Activated CD8-positive, alpha-beta memory T cell treated with anti-CD3 and anti-CD28 coated beads, Interleukin-2, amount 50 U/mL, for 1 hour (primary cell): Measurements from ENCODE around the gene DALRD3.
A peak's percentile ranks its signal among the peaks of the same experiment; 100 is the strongest.

Experiments
- DNase-seq: peaks from one replicate; pipeline ENCODE4 v3.0.0-alpha.2; 2020; ENCODE audit errors: extremely low read depth

The DALRD3 gene, protein sequence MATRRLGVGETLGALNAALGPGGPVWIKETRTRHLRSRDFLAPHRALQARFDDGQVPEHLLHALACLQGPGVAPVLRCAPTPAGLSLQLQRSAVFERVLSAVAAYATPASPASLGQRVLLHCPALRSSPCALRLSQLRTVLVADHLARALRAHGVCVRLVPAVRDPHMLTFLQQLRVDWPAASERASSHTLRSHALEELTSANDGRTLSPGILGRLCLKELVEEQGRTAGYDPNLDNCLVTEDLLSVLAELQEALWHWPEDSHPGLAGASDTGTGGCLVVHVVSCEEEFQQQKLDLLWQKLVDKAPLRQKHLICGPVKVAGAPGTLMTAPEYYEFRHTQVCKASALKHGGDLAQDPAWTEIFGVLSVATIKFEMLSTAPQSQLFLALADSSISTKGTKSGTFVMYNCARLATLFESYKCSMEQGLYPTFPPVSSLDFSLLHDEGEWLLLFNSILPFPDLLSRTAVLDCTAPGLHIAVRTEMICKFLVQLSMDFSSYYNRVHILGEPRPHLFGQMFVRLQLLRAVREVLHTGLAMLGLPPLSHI

DNA sequence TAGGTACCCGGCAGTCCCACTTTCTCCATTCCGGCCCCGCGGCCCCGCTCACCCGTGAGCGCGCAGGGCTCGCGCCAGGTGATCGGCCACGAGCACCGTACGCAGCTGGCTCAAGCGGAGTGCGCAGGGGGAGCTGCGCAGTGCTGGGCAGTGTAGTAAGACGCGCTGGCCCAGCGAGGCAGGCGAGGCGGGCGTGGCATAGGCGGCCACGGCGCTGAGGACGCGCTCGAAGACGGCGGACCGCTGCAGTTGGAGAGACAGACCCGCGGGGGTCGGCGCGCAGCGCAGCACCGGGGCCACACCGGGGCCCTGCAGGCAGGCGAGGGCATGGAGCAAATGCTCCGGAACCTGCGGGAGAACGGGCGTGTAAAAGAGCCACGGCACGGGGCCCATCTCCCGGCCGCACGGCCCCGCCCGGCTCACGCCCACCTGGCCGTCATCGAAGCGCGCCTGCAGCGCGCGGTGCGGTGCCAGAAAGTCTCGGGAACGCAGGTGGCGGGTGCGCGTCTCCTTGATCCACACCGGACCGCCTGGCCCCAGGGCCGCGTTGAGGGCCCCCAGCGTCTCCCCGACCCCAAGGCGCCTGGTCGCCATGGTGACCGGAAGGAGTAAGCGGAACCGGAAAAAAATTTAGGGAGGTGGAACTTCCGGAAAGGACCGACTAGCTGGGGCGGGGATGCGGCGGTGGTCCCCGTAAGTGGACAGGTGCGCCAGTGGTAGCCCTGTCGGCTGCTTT, at the start of gene DALRD3:
DALRD3 (minus strand) TSS at position 610 of the 736 bp plus-strand sequence; CDS start at position 594, 16 bp downstream.
- no peak for DNase-seq

DNA sequence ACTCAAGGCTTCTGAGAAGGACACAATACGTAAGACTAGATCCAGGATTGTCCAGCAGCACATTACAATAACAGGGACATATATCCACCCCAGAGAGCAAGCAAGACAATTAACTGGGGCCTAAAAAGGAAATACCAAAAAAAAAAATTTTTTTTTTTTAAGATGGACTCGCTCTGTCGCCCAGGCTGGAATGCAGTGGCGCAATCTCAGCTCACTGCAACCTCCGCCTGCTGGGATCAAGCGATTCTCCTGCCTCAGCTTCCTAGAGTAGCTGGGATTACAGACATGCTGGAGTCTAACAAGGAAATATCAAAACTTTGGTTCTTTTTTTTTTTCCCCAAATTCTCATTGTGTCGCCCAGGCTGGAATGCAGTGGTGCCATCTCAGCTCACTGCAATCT, 39.6 kb upstream of the DALRD3 start:
- DNase-seq: no peak

DNA sequence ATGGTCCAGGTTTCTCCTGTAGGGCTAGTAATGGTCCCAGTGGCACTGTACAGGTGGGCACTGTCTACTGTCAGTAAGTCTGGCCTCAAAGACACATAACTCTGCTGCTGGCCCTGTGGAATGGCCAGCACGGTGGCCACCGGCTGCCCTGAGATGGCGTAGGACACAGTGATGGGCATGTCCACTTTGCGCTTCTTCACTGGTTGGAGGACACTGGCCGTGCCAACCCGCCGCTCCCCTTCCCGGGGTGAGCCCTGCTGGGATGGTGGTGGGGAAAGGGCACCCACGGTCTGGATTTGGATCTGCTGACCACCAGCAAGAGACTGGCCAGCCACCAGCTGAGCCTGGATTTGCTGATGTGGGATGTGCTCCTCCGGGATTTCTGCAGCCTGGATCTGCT, 38.9 kb upstream of the DALRD3 start:
- DNase-seq: no peak

DNA sequence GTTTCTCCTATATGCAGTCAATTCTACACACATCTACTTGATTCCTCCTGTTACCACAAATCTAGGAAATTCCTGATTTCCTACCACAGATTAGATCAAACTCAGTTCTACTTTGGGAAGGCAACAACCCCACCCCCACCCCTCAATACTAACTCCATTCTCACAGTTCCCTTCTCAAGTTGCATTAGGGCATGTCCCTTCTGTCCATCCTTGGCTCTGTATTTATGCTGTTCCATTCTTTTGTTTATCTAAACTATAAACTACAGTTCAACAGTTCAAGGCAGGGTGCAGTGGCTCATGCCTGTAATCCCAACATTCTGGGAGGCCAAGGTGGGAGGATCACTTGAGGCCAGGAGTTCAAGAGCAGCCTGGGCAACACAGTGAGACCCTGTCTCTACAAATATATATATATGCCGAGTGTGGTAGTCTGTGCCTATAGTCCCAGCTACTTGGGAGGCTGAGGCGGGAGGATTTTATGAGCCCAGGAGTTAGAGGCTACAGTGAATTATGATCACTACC, 36.0 kb upstream of the DALRD3 start:
- DNase-seq: no peak

DNA sequence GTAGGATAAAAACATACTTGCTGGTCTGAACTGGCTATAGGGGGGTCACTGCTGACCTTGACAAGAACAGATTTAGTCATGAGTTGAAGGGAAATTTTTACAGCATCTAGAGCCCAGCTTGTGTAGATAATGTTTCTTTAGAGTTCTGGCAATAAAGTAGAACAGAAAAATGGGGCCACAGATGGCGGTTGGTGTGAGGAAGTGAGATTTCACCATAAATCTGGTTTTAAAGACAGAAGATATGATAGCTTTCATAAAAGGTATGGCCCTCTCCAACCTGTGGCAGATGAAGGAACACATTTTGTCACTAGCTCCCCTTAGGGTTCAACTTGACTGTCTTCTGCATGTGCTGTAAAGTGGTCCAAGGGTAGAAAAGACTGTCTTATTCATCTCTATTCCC, 35.2 kb upstream of the DALRD3 start:
- no peak for DNase-seq

DNA sequence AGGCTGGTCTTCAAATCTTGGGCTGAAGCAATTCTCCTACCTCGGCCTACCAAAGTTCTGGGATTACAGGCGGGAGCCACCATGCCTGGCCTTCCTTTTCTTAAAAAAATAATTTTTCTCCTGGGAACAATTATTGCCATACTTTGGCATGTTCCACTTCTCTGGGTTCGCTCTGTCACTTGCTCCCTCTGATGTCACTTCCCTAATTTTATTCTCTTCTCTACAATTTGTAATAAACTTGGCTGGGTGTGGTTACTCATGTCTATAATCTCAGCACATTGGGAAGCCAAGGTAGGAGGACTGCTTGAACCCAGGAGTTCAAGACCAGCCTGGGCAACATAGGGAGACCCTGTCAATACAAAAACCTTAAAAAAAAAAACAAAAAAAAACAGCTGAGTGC, 16.9 kb upstream of the DALRD3 start:
- DNase-seq: no peak

DNA sequence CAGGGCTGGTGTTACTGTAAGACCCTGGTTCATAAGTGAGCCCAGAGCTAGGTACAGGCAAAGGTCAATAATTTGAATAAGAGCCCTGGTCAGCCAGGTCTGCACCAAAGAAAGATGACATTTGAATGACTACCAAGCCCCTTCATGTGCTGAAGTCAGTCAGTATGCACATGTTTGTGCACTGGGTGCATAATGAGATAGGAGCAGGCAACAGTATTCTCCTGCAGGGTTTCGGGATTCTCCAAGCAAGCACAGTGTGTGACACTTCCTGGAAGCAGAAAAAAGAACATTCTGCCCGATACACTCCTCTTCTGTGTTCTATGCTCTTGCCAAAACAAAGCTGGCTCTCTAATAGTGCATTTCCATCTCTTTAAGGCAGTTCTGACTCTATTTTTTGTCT, 16.3 kb upstream of the DALRD3 start:
- DNase-seq: no peak

DNA sequence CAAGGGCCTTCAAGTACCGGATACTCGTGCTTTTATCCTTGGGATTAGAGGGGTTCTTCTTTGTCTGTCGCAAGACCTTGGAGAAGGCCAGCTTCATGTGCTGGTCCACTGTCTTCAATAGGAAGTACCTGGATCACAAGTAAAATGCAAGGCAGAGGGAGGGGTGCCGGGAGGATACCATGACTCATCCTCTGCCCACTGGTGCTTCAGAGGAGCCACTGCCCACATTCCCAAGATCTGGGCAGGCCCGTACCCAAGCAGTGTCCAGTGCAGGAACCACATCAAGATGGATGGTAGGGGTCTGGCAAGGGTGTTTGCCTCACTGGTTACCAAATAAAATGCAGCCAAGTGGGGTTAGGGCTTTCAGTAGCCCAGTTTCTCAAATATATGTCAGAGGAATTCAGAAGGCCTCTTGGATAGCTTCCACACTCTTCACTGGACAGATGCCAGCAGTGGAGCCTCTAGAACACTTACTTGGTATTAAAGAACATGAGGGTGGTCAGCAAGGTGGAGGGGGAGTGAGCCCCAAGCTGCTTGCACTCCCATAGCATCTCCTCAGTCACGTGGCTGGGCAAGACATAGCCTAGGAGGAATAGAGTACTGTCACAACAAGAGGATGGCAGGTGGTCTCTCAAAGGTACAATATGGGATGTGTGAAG, 14.4 kb upstream of the DALRD3 start:
- no peak for DNase-seq

DNA sequence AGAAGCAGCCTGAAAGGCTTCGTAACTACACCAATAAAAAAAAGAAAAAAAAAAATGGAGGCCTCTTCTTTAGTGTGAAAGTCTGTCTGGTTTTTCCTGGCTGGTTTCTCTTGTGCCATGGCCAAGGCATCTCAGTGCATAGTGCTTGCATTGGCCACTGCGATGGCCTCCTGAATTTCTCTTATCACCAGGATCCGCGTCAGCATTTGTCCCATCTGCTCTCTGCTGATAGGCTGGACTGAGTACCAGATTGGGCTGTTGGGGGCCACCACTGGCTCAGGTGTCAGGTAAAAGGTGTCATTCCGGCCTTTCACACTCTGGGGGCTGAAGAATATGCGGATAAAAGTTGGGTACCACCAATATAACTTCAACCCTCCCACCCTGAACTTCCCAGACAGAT, 11.9 kb upstream of the DALRD3 start:
- no peak for DNase-seq

DNA sequence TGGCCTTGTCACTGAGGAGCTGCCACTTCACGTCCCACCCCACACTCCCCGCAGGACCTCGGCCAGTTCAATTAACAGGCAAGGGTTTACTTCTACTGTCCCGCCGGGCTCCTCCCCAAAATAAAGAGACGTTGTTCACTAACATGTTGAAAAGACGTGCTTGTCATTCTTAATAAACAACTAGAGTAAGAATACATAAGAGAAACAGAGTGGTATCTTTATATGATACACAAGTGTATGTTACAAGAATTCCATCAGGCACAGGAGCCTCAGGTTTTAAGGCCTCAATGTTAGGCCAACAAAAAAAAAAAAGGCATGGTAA, 11.1 kb upstream of the DALRD3 start:
- no peak for DNase-seq

DNA sequence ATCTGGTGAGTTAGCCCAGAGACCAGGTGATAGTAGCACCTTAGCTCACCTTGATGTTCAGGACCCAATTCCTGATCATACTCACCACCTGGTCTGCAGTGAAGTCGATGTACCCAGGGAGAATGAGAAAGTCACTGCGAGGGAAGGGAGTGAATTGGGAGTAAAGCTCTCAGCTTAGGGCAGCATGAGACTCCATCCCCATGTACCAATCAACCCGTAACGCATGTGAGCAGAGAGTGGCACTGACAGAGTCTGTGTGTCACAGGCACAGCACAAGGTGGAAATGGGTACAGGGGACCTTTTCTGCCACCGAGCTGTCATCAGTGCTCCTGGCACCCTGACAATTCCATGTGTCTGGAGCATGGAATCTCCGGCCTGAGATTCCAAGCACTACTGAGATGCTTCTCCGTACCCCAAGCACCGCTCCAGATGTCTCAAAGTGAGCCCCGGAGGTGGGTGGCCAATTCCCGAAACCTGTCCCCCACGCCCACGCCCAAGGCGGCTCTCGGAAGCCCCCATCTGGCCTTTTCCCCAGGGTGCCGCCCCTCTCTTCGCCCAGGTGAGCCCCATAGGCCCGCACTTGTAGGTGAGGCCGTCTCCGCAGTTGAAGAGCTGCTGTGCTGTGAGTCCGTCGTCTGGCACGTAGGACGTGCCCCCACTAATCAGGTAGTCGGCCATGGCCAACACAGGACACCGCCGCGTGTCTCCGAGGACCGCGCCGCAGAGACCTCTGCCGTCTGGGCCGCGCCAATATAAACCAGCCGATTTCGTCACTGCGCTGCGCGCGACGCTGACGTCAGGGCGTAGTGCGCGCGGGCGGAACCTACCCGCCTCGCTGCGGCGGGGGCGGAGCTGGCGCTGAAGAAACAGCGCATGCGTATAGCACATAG, 10.5 kb upstream of the DALRD3 start, which contains the start of gene IMPDH2:
IMPDH2 (minus strand) TSS at position 726 of the 890 bp plus-strand sequence; CDS start at position 678, 48 bp downstream.
- DNase-seq: peak; percentile 72

DNA sequence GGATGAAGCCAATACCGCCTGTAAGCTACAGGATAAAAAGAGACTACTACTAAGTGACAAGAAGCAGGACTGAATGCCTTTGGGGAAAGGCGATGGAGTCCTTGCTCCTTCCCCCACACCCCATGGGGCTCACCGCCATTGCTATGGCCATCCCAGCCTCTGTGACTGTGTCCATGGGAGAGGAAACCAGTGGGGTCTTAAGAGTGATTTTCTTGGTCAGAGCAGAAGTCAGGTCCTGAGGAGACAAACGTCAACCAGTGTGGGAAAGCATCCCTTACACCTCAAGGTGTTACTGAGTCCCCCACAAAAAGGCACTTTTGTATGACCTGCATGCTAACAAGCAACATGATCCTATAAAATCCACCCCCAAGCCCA, 9.9 kb upstream of the DALRD3 start:
- no peak for DNase-seq

DNA sequence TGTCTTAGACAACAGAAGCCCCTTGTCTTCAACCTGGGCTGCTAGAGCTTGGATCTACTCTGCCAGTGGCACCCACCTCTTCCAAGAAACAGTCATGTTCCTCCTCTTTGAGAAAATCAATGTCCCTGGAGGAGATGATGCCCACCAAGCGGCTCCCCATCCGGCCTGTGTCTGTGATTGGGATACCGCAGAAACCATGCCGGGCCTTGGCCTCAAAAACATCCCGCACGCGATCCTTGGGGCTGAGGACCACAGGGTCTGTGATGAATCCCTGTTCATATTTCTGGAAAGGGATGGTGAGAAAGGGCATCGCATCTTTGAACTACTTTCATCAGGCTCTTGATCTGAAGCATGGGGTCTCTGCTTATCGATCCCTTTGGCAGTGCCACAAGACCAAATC, 9.3 kb upstream of the DALRD3 start:
- no peak for DNase-seq

DNA sequence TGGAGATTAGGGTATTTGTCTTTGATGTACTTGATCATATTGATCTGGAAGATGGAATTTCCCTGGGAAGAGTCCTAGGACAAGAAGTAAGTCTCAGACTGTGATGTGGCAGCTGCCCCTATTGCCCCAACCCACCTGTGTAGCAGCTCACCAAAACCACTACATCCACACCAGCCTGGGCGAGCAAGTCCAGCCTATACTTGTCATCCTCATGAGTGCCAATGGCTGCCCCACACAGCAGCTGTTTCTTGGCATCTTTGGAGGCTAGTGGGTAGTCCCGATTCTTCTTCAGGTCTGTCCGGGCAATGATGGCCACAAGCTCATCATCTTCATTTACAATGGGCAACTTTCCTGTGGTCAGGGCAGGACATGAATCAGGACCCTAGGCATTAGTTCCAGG, 8.2 kb upstream of the DALRD3 start:
- no peak for DNase-seq

DNA sequence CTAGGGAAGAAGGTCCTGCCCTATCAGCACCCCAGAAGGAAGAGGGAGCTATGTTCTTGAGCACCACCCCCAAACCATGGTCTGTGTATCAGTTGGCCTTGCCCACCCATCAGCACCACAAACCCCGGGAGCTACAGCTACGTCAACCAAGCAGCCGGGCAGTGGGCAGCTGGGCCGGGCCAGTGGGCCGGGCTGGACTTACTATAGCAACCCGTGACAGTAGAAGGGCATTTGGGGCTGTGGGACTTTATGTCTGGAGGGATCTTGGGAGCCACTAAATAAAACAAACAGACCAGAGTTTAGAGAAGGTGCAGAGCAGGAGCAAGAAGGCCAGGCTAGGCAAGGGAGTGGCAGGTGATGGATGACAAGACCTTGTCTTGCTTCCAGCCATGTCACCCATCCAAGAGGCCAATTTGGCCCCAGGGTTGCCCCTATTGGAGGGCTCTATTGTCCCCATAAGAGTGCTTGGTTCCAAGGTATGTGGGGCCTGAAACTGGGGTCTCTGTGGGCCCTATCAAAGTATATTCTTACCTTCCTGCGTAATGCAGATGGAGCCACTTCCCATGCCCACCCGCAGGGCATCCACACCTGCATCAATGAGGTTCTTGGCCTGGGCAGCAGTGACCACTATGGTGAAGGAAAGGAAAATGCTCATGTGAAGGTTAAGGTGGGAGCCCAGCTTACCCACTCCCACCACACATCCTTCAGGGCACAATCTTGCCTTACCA, 7.6 kb upstream of the DALRD3 start:
- no peak for DNase-seq

DNA sequence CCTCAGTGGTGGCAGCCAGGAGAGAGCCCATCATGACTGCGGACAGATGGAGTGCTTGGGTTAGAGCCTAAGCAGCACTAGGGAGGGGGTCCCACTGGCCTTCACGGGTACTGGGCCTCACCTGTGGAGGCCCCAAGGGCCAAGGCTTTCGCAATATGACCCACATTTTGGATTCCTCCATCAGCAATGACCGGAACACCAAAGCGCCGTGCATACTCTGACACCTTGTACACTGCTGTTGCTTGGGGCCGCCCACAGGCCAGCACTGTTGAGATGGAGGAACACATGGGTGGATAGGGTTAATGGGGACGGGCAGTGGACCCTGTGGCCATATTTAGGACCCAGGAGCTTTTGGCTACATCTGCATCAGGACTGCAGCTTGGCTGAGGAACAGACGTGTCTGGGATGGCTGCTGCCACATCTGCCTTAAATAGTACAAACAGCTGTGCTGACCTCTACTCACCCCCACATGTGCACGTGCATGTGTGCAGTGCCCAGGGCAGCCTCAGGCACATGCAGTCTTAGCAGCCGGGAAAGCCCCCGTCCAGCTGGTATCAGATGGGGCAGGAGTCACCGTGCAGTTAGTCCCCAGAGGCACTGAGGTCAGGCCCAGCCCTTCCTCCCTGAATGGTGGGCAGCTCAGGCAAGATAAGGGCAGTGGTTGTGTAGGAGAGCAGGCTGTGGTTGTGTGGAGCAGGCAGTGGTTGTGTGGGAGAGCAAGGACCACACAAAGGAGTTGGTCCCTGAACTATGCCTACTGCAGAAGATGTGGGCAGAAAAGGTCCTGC, 6.8 kb upstream of the DALRD3 start:
- no peak for DNase-seq

DNA sequence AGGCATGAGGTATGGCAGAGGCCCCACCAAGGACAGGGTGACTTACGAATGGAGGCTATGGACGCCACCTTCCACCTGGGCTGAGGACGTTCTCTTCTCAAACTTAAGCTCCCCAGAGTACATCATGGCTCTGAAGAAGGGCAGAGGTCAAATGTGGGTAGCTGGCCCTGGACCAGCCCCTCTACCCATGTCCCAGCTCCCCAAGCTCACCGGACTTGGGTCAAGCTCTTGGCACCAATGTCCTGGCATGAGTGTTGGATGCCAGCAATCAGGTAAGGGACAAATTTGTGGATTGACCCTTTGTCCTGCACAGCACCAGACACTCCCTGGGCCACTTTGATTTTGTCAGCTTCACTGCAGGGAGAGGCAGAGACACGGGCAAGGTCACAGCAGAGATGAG, 6.1 kb upstream of the DALRD3 start:
- no peak for DNase-seq

DNA sequence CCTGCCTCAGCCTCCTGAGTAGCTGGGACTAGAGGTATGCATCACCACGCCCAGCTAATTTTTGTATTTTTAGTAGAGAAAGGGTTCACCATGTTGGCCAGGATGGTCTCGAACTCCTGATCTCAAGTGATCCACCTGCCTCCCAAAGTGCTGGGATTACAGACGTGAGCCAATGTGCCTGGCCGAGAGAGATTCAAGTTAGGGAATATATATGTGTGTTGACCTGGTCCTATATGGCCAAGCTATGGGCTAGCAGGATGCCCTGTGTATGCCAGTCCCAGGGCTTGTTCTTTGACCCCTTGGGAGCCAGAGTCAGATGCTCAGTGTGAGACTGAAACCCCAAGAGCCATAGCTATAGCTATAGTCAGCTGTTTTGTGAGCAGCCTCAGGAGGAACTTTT, 5.4 kb upstream of the DALRD3 start:
- no peak for DNase-seq

DNA sequence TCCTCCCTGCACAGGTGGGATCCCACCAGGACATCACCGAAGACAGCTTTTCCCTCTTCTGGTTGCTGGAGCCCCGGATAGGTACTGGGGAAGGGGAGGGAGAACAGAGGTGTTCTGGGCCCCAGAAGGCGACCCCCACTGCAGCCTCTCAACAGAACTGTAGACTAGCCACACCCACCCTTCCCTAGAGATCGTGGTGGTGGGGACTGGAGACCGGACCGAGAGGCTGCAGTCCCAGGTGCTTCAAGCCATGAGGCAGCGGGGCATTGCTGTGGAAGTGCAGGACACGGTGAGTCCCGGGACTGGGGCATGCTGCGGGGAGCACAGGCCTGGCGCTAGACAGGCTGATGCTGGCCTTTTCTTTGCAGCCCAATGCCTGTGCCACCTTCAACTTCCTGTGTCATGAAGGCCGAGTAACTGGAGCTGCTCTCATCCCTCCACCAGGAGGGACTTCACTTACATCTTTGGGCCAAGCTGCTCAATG, 4.3 kb upstream of the DALRD3 start:
- DNase-seq: no peak
